ENCODE measurements around the gene NCMAP. TPM values are rescaled to one million over a fixed set of nuclear protein-coding genes. Genes with fewer than 3 reads are reported as not detected.

The NCMAP gene
- polyA plus RNA-seq, 1 donor from 2014 or later, result not detected

DNA sequence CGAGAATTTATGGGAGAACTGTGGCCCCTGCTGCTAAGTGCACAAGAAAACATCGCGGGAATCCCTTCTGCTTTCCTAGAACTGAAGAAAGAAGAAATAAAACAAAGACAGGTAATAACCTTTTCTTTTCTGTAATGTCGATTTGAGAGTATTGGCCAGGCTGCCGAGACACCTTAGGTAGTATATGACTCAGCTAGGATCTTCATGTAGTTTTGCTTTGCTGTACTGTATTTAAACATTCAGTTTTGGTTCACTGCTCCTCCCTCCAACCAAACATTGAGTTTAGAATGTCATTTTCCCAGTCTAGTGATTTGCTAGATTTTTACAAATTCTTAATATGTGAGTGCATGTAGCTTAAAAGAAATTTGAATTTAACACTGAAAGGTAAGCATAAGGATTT, 93.0 kb downstream of the NCMAP start:
- Histone ChIP-seq H4K20me1 (ENCODE audit: insufficient read depth) (no peaks in the 10 kb centered on the region), H2AFZ (ENCODE audit: low read depth, low read length) (no peak overlapping the region), H3K27ac (ENCODE audit: low read length) (no peak overlapping the region), H3F3A (ENCODE audit: insufficient read depth, low read length, poor library complexity, severe bottlenecking) (no peaks in the 10 kb centered on the region), H3K9me2 (ENCODE audit: insufficient read depth, low read length) (no peaks in the 10 kb centered on the region), H3K27me3 (ENCODE audit: insufficient read depth, low read depth, low read length) (no peaks in the 10 kb centered on the region), H3K79me2 (replicated peaks; ENCODE audit: insufficient read depth, low read length) (peaks cover 41% of the 10 kb centered on the region), H3K4me3 (ENCODE audit: low read length) (no peak overlapping the region), H3K9me3 (ENCODE audit: low read length) (no peaks in the 10 kb centered on the region), H3K9ac (ENCODE audit: low read length) (no peak overlapping the region), H3K4me2 (ENCODE audit: low read length) (no peak overlapping the region), H3K36me3 (ENCODE audit: insufficient read depth, low read length) (peaks cover 6% of the 10 kb centered on the region)
- no peak for TF ChIP-seq MXI1 (conservative IDR thresholded peaks at IDR 0.05; ENCODE audit: poor library complexity, severe bottlenecking)

DNA sequence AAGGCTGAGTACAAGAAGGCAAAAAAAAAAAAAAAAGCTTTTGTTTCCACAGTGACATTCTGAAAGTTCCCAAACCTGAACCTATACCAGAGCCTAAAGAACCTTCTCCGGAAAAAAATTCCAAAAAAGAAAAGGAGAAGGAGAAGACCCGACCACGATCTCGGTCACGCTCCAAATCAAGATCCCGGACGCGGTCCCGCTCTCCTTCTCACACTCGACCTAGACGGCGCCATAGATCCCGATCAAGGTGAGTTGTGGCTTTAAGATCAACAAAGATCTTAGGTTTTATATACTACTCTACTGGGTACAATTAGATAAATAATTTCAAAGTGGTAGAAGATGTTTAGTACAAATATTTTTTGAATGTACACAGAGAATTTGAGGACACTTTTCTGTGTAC, 96.5 kb downstream of the NCMAP start:
- no peak overlapping the region for H3K27ac ChIP-seq (ENCODE audit: low read length)
- peaks cover 5% of the 10 kb centered on the region for H3K36me3 ChIP-seq (ENCODE audit: insufficient read depth, low read length)
- H4K20me1 ChIP-seq (ENCODE audit: insufficient read depth), result no peaks in the 10 kb centered on the region

DNA sequence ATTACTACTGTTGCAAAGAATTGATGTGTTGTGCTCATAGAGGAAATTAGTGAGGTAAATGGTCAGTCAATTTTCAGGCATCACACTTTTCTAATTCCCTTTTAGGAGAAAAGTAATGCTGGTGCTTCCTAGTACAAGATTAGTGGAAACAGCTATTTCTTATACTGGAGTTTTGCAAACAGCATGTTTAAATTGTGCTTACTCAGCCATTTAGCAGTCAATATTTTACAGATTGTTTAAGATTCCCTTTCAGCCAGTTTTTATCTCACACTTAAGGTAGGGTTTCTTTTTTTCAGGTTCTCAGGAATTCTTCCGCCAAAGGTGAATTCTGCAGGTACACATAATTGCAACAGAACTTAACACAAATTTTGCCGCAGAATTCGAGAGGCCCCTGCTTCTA, 98.1 kb downstream of the NCMAP start:
- H3K4me2 ChIP-seq (ENCODE audit: low read length), result no peak overlapping the region

More for the DNA sequence above, 96.5 kb downstream of the NCMAP start:
- H3K9me3 ChIP-seq (ENCODE audit: low read length), result no peaks in the 10 kb centered on the region
- TF ChIP-seq, protein P1, sequence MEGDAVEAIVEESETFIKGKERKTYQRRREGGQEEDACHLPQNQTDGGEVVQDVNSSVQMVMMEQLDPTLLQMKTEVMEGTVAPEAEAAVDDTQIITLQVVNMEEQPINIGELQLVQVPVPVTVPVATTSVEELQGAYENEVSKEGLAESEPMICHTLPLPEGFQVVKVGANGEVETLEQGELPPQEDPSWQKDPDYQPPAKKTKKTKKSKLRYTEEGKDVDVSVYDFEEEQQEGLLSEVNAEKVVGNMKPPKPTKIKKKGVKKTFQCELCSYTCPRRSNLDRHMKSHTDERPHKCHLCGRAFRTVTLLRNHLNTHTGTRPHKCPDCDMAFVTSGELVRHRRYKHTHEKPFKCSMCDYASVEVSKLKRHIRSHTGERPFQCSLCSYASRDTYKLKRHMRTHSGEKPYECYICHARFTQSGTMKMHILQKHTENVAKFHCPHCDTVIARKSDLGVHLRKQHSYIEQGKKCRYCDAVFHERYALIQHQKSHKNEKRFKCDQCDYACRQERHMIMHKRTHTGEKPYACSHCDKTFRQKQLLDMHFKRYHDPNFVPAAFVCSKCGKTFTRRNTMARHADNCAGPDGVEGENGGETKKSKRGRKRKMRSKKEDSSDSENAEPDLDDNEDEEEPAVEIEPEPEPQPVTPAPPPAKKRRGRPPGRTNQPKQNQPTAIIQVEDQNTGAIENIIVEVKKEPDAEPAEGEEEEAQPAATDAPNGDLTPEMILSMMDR (IDR thresholded peaks at IDR 0.05; ENCODE audit: poor library complexity, severe bottlenecking), result no peak
- no peak for TF ChIP-seq POLR2AphosphoS5 (IDR thresholded peaks at IDR 0.05)
- H3K27me3 ChIP-seq (ENCODE audit: insufficient read depth, low read depth, low read length), result no peaks in the 10 kb centered on the region
- no peak overlapping the region for H3K9ac ChIP-seq (ENCODE audit: low read length)
- peaks cover 14% of the 10 kb centered on the region for H3K79me2 ChIP-seq (replicated peaks; ENCODE audit: insufficient read depth, low read length)
- H3F3A ChIP-seq (ENCODE audit: insufficient read depth, low read length, poor library complexity, severe bottlenecking), result no peaks in the 10 kb centered on the region
- H3K9me2 ChIP-seq (ENCODE audit: insufficient read depth, low read length), result no peaks in the 10 kb centered on the region
- no peak overlapping the region for H2AFZ ChIP-seq (ENCODE audit: low read depth, low read length)
- no peak overlapping the region for H3K4me3 ChIP-seq (ENCODE audit: low read length)
- H3K4me2 ChIP-seq (ENCODE audit: low read length), result no peak overlapping the region

More for the DNA sequence above, 98.1 kb downstream of the NCMAP start:
- TF ChIP-seq, protein P2, sequence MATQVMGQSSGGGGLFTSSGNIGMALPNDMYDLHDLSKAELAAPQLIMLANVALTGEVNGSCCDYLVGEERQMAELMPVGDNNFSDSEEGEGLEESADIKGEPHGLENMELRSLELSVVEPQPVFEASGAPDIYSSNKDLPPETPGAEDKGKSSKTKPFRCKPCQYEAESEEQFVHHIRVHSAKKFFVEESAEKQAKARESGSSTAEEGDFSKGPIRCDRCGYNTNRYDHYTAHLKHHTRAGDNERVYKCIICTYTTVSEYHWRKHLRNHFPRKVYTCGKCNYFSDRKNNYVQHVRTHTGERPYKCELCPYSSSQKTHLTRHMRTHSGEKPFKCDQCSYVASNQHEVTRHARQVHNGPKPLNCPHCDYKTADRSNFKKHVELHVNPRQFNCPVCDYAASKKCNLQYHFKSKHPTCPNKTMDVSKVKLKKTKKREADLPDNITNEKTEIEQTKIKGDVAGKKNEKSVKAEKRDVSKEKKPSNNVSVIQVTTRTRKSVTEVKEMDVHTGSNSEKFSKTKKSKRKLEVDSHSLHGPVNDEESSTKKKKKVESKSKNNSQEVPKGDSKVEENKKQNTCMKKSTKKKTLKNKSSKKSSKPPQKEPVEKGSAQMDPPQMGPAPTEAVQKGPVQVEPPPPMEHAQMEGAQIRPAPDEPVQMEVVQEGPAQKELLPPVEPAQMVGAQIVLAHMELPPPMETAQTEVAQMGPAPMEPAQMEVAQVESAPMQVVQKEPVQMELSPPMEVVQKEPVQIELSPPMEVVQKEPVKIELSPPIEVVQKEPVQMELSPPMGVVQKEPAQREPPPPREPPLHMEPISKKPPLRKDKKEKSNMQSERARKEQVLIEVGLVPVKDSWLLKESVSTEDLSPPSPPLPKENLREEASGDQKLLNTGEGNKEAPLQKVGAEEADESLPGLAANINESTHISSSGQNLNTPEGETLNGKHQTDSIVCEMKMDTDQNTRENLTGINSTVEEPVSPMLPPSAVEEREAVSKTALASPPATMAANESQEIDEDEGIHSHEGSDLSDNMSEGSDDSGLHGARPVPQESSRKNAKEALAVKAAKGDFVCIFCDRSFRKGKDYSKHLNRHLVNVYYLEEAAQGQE (IDR thresholded peaks at IDR 0.05; ENCODE audit: borderline replicate concordance), result no peak
- TF ChIP-seq, protein P1 (IDR thresholded peaks at IDR 0.05; ENCODE audit: poor library complexity, severe bottlenecking), result no peak
- TF ChIP-seq TAF1 (IDR thresholded peaks at IDR 0.05; ENCODE audit: low read depth) (no peak), RAD21 (conservative IDR thresholded peaks at IDR 0.05) (no peak), POLR2AphosphoS5 (IDR thresholded peaks at IDR 0.05) (no peak), EP300 (conservative IDR thresholded peaks at IDR 0.05; ENCODE audit: poor library complexity, severe bottlenecking) (no peak), MXI1 (conservative IDR thresholded peaks at IDR 0.05; ENCODE audit: poor library complexity, severe bottlenecking) (no peak), EZH2 (IDR thresholded peaks at IDR 0.05; ENCODE audit: borderline replicate concordance, insufficient read depth, low read length, poor library complexity, severe bottlenecking) (no peak), SMC3 (conservative IDR thresholded peaks at IDR 0.05; ENCODE audit: poor library complexity) (no peak)
- H3K27me3 ChIP-seq (ENCODE audit: insufficient read depth, low read depth, low read length), result no peaks in the 10 kb centered on the region
- no peaks in the 10 kb centered on the region for H3K9me2 ChIP-seq (ENCODE audit: insufficient read depth, low read length)
- no peaks in the 10 kb centered on the region for H3F3A ChIP-seq (ENCODE audit: insufficient read depth, low read length, poor library complexity, severe bottlenecking)
- peaks cover 4% of the 10 kb centered on the region for H3K79me2 ChIP-seq (replicated peaks; ENCODE audit: insufficient read depth, low read length)
- peaks cover 4% of the 10 kb centered on the region for H3K36me3 ChIP-seq (ENCODE audit: insufficient read depth, low read length)
- H3K27ac ChIP-seq (ENCODE audit: low read length), result no peak overlapping the region
- H2AFZ ChIP-seq (ENCODE audit: low read depth, low read length), result no peak overlapping the region
- no peaks in the 10 kb centered on the region for H3K9me3 ChIP-seq (ENCODE audit: low read length)
- no peak overlapping the region for H3K4me3 ChIP-seq (ENCODE audit: low read length)
- no peaks in the 10 kb centered on the region for H4K20me1 ChIP-seq (ENCODE audit: insufficient read depth)
- no peak overlapping the region for H3K9ac ChIP-seq (ENCODE audit: low read length)
